GM21737 (cell line): ENCODE results near the gene RER1.

Experiments
- ATAC-seq: cut with Tn5 transposase; IDR thresholded peaks from one replicate; pipeline ENCODE4 v1.9.1; 2021; ENCODE audit warnings: mild to moderate bottlenecking, moderate library complexity; ENCODE audit not compliant: unreplicated experiment

Gene RER1

DNA sequence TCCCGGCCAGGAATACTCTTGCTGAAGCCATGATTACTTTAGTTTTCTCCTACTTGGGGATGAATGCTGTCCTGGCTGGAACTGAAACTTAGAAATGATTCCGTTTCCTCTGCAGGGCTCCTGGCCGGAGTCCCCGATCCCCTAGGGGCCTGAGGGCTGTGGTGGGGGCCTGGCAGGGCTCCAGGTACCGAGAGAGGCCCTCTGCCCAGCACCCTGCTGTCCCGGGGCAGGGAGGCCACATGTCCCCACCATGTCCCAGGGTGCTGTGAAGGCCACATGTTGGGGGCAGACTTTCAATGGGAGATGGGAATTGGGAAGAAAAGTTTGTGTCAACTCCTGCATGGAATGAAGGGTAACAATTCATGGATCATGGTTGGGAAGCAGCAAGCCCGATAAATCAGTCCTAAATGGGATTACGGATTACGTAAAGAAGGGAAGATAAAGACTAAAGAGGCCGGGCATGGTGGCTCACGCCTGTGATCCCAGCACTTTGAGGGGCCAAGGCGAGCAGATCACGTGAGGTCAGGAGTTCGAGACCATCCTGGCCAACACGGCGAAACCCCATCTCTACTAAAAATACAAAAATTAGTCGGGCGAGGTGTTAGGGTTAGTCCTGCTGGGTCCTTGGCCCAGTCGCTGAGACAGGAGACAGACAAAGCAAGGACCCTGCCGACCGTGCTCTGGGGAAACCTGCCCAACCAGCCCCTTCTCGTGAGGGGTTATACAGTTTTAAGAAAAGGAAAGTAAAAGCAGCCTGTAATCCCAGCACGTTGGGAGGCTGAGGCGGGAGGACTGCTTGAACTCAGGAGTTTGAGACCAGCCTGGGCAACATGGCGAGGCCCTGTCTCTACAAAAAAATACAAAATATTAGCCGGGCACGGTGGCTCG is 37.8 kb upstream of the RER1 start:
- no peak for ATAC-seq

- no peak for ATAC-seq
Measured at GRCh38 chr1:2354511-2355372, 36.9 kb upstream of the RER1 start.

- ATAC-seq, result no peak
Measured at GRCh38 chr1:2355373-2356261, 36.0 kb upstream of the RER1 start.

DNA sequence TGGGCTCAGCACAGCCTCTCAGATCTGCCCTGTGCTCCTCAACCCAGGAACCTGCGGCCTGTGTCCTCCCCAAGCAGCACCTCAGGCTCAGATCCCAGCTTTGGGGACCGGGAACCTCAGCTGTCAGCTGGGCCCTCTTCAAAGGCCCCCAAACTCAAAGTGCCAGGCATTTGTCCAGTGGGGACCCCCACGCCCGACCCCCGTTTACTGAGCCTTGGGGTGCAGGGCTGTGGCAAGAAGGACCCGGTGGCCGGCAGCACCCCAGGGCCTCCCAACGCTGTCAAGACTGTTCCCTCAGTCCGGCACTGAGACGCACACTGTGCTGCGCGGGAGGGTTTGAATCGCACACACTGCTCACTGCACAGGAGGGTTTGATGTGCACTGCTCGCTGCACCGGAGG is 35.2 kb upstream of the RER1 start:
- ATAC-seq, result no peak

GRCh38 chr1:2356911-2357845 is 34.5 kb upstream of the RER1 start:
- no peak for ATAC-seq

GRCh38 chr1:2358072-2358471 is 33.6 kb upstream of the RER1 start:
- no peak for ATAC-seq

- ATAC-seq, result no peak
Measured at GRCh38 chr1:2358651-2359640, 32.7 kb upstream of the RER1 start.

GRCh38 chr1:2360588-2361364 is 30.9 kb upstream of the RER1 start:
- ATAC-seq, result no peak

- ATAC-seq, result no peak
Measured at GRCh38 chr1:2363847-2364513, 27.7 kb upstream of the RER1 start.

DNA sequence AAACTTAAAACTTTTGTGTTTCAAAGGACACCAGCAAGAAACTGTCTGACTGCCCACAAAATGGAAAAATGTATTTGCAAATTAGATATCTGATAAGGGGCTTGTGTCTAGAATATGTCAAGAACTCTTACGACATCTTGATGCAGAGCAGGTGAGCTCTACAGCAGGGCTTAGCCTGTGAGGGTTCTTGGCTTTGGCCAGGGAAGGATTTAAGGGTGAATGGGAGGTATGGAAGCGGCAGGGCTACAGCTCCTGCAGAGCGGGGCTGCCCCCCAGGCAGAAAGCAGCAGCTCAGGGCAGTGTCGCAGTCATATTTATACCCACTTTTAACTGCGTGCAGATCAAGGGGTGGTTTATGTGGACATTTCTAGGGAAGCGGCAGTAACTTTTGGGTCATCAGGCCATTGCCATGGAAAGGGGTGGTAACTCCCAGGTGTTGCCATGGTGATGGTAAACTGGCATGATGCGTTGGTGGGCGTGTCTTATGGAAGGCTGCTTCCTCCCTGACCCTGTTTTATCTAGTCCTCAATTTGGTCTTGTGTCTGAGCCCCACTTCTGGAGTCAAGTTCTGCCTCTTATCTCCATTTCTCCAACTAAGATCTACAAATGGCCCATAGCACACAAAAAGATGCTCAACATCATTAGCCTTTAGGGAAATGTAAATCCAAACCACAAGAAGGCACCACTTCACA is 23.4 kb upstream of the RER1 start:
- no peak for ATAC-seq

DNA sequence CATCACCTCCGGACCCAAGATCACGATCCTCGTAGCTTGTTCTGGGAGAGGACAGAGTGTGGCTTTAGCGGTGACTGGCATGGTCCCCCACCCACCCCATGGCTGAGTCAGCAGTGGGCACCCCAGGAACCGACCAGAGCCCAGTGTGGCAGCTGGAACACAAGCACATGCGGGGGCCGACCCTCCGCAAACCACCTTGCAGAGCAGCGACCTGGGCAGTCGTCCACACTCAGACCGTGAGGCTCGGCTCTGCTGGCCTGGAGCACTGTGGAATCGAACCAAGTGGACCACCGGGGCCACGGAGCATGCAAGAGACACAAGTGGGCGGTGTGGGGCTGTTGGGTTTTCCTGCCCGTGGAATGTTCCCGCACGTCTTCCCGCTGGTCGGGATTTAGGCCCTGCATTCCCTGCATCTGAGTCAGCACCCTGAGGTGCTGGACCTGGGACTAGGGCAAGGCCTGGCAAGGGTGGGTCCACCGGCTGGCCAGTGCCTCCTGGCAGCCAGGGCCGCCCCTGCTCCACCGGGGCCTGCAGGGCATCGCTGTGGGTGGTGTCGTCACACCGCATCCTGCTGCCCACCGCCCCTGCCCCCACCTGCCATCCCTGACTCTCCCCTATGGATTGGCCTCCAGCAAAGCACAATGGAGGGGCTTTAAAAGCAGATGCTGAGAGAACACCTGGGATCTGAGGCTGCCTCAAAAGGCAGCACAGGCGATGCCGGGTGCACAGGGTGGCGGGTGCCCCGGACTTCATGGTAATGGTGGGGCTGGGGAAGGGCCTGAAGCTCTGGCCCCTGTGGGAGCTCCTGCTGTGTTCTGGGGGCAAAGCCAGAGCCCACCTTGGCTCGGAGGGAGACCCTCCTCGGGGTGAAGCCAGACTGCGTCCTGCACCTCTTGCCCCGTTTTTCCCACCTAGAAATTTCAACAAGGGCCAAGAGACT is 18.8 kb upstream of the RER1 start:
- ATAC-seq, result no peak

DNA sequence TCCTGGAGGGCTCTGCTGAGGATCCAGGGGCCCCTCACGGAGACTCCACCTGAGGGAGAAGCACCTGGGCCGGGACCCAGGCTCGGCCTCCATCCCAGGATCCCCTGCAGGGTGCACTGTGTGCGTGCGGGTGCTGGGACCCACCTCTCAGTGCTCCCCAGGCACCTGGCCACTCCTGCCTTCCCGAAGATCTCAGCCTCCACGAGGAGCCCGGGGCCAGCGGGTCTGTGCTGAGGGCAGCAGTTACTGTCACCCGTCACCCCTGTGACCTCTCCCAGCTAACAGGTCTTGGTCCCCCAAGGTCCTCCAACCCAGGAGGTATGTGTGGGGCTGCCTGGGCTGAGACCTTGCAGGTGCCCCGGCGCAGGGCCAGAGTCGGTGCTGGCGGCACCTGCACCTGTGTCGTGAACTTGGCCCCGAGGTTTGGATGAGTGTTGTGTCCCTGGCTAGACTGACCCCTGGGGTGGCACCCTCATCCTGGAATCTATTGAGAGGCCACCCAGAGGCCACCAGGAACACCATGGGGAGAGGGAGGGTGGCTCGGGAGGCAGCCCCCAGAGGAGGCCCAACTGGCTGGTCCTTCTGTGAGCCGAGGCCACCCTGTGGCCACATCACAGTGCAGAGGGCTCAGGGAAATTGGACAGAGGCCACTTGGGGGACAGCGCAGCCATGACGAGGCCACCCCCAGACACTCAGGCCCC is 17.9 kb upstream of the RER1 start:
- no peak for ATAC-seq

DNA sequence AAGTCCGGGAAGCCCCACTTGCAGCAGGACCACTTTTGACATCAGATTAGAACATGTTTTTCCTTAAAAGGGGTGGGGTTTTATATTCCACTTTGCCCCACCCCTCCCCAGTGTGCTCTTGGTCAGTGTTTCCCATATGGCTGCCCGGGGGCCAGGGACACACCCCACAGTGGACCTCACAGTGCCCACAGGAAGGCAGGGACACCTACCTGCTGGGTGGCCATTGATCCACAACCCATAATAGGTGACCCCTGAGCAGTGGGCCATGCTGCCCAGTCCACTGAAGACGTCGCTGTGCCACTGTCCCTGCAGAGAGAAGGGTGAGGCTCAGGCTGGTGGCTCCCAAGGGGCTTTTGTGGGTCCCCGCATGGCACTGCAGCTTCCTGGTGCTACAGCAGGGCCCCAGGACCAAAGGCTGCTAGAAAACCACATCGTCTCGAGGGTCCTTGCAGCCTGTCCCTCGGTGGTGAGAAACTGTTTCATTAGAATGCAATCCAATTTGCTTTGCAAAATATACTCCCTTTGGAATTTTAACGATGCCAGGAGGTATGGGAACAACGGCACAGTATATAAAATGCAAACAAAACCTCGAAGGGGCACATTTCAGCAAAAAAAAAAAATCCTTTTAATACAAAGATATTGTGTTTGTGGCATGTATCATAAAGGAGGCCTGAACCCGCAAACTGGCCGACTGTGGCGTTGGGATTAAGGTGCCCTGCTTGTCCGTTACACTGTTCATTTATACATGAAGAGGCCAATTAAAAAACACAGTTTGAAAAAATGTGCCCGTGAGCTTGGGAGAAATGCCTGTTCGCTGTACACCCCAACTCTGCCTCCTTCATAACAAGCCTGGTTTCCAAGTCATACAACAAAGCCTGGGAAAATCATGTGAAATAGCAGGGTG is 17.1 kb upstream of the RER1 start:
- ATAC-seq, result no peak
